Measurements from ENCODE around the gene ACP2.

DNA sequence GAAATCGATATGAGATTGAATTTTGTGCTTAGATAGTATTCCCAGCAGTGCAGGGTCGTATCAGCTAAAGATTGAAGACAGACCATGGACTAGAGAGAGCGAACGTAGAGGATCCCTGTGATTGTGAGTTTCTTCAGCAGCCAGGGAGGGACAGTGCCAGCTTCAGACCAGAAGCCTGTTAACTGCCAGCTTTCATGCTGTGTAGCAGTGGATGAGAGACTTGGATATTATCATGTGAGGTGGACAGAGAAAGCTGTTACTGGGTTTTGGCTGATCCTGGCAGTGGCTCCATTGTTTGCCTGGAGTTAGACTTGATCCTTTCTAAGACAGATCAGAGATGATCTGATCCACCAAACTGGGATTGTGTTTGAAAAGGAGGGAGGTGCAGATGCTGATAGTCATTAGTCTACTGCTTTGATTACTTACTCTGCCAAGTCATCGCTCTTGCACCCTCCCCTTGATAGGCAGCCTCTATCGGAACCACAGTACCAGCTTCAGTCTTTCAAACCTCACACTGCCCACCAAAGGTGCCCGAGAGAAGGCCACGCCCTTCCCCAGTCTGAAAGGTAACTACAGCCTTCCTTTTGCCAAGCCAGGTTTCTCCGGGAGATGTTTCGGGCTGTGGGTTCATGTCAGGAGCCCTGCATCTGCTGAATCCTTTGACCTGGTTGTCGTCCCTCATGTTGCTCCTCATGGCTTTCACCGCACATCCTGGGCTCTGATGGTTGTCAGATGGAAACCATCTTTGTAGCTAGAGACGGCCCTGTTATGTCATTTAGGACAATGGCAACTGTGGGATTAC is 37.6 kb upstream of the ACP2 start:
- TF ChIP-seq TAF1 (IDR thresholded peaks at IDR 0.05; ENCODE audit: borderline replicate concordance, low read depth, low read length): no peak
- TF ChIP-seq POLR2AphosphoS5 (IDR thresholded peaks at IDR 0.05; ENCODE audit: low read depth, low read length): no peak
- TF ChIP-seq POLR2A (IDR thresholded peaks at IDR 0.05; ENCODE audit: low read depth, low read length): no peak
